ENCODE results near the gene PIAS4. TPM values are rescaled to one million over a fixed set of nuclear protein-coding genes. Genes with fewer than 3 reads are reported as not detected.
A peak's percentile ranks its signal among the peaks of the same experiment; 100 is the strongest.
"Not testable (repeated sequence)": the region's sequence is repeated elsewhere in the genome, so short reads cannot be mapped to it uniquely, and the experiment has no call there.

PIAS4 gene
- total RNA-seq, 1 donor from 2014 or later = 95.8 TPM

DNA sequence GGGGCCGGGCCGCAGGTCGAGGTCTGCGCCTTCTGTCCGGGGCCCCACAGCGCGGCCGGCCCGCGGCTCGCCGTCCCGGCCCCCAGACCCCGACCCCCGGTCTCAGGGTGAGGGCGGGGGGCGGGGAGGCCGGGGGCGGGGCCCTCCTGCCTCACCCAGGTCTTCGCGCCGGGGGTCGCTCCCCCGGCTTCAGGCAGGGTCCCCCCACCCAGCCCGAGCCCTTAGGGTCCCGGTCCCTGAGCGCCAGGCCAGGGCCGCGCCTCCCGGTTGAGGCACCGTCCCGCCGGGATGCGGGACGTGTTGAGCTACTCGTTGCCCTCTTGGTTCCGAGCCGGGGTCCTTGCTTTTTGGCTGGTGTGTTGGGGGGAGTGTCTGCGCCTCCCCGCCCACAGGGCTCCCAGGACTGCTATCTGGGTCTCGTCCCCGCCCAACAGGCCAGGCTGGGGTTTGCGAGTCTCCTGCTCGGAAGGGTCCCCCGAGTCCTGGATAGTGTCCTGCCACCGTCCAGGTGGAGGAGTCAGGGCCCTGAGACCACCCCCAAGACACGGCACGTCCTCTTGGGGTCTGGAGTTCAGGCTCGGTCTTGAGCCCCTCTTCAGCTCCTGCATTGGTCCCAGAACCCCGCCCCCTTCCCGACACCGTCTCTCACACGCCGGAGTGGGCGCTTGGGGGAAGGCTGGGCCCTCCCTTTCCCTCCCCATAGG, 452 bp downstream of the PIAS4 start:
- Mint-ChIP-seq H3K27me3 (ENCODE audit: unreplicated experiment) (peaks cover 14% of the 10 kb centered on the region), H3K9me3 (ENCODE audit: unreplicated experiment) (peaks cover 9% of the 10 kb centered on the region), H3K27ac (ENCODE audit: unreplicated experiment) (peak overlapping the region; percentile 97), H3K4me1 (ENCODE audit: low read depth, unreplicated experiment) (peaks cover 20% of the 10 kb centered on the region), H3K4me3 (ENCODE audit: unreplicated experiment) (peak overlapping the region; percentile 98), H3K36me3 (ENCODE audit: unreplicated experiment) (no peaks in the 10 kb centered on the region)
- DNase-seq = peak; percentile 71
- TF ChIP-seq, protein P1, sequence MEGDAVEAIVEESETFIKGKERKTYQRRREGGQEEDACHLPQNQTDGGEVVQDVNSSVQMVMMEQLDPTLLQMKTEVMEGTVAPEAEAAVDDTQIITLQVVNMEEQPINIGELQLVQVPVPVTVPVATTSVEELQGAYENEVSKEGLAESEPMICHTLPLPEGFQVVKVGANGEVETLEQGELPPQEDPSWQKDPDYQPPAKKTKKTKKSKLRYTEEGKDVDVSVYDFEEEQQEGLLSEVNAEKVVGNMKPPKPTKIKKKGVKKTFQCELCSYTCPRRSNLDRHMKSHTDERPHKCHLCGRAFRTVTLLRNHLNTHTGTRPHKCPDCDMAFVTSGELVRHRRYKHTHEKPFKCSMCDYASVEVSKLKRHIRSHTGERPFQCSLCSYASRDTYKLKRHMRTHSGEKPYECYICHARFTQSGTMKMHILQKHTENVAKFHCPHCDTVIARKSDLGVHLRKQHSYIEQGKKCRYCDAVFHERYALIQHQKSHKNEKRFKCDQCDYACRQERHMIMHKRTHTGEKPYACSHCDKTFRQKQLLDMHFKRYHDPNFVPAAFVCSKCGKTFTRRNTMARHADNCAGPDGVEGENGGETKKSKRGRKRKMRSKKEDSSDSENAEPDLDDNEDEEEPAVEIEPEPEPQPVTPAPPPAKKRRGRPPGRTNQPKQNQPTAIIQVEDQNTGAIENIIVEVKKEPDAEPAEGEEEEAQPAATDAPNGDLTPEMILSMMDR (IDR thresholded peaks at IDR 0.05; ENCODE audit: partially characterized antibody, unreplicated experiment) = no peak

DNA sequence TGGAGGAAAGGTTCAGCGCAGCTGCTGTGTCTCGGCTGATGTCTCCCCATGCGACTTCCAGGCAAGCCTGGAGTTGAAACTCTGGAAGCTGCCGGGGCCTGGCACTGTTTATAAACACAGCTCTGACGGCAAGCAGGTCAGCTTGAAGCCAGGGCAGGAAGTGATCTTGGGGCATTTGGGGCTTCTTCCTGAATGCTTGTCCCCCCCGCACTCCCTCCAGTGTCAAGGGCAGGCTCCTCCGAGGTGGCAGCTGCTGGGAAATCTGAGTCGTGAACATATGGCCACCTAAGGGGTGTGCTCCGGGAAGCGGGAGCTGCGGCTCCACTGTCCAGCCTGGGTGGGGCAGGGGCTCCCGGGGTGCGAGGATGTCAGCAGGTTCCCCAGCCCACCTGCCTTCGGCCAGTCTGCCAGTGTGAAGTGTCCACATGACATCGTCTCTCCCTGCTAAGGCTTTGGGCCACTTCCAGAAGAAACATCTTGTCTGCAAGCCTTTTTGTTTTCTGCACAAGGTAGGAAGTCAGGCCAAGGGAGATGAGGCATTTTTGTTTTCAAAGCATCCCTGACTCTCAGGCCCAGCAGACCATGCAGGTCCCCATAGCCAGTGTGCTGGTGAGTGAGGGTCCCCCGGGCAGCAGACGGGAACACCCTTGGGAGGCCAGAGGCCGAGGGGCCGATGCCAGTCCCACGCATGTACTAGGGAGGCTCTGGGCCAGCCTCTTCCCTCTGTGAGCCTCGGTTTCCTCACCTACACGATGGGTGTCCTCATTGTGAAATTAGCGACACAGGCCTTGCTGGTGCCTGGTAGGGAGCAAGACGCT, 2.7 kb downstream of the PIAS4 start:
- Mint-ChIP-seq H3K4me1 (ENCODE audit: low read depth, unreplicated experiment) (peaks cover 20% of the 10 kb centered on the region), H3K27ac (ENCODE audit: unreplicated experiment) (peak overlapping the region; percentile 97), H3K27me3 (ENCODE audit: unreplicated experiment) (peaks cover 14% of the 10 kb centered on the region), H3K36me3 (ENCODE audit: unreplicated experiment) (no peaks in the 10 kb centered on the region), H3K9me3 (ENCODE audit: unreplicated experiment) (peaks cover 9% of the 10 kb centered on the region), H3K4me3 (ENCODE audit: unreplicated experiment) (peak overlapping the region; percentile 98)
- TF ChIP-seq, protein P1 (IDR thresholded peaks at IDR 0.05; ENCODE audit: partially characterized antibody, unreplicated experiment) = no peak
- DNase-seq = peak; percentile 56

DNA sequence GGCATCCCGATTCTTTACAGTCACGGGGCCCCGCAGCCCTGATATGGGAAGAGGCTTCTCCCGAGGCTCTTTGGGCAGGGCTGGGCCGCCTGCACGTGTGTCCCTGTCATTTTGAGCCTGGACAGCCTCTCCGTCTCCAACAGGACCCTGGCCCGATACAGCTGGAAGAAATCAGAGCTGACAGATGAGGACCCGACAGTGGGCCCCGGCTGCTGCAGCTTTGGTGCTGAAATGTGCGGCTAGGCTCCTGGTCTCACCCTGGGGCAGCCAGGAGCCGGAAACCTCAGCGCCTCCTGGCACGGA, 3.2 kb downstream of the PIAS4 start:
- peaks cover 20% of the 10 kb centered on the region for H3K4me1 Mint-ChIP-seq (ENCODE audit: low read depth, unreplicated experiment)
- H3K36me3 Mint-ChIP-seq (ENCODE audit: unreplicated experiment) = no peaks in the 10 kb centered on the region
- H3K9me3 Mint-ChIP-seq (ENCODE audit: unreplicated experiment) = peaks cover 9% of the 10 kb centered on the region
- H3K27me3 Mint-ChIP-seq (ENCODE audit: unreplicated experiment) = peaks cover 14% of the 10 kb centered on the region
- no peak for DNase-seq
- peak overlapping the region; percentile 98 for H3K4me3 Mint-ChIP-seq (ENCODE audit: unreplicated experiment)
- peak overlapping the region; percentile 97 for H3K27ac Mint-ChIP-seq (ENCODE audit: unreplicated experiment)
- TF ChIP-seq, protein P1 (IDR thresholded peaks at IDR 0.05; ENCODE audit: partially characterized antibody, unreplicated experiment) = no peak

DNA sequence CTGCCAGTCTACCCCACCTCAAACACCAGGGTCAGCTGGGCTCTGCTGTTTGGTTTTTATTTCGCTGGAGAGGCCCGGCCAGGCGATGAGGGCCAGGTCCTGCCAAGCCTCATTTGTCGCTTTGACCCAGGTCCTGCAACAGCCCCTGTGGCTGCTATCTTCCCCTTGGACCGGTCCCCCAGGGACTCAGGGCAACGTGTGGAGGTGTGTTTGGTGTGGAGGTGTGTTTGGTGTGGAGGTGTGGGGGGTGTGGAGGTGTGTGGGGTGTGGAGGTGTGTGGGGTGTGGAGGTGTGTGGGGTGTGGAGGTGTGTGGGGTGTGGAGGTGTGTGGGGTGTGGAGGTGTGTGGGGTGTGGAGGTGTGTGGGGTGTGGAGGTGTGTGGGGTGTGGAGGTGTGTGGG, 3.9 kb downstream of the PIAS4 start:
- H3K27me3 Mint-ChIP-seq (ENCODE audit: unreplicated experiment) = peaks cover 14% of the 10 kb centered on the region
- peak overlapping the region; percentile 98 for H3K4me3 Mint-ChIP-seq (ENCODE audit: unreplicated experiment)
- H3K4me1 Mint-ChIP-seq (ENCODE audit: low read depth, unreplicated experiment) = peaks cover 22% of the 10 kb centered on the region
- peak overlapping the region; percentile 97 for H3K27ac Mint-ChIP-seq (ENCODE audit: unreplicated experiment)
- H3K36me3 Mint-ChIP-seq (ENCODE audit: unreplicated experiment); H3K9me3 Mint-ChIP-seq (ENCODE audit: unreplicated experiment); DNase-seq: not testable (repeated sequence)

DNA sequence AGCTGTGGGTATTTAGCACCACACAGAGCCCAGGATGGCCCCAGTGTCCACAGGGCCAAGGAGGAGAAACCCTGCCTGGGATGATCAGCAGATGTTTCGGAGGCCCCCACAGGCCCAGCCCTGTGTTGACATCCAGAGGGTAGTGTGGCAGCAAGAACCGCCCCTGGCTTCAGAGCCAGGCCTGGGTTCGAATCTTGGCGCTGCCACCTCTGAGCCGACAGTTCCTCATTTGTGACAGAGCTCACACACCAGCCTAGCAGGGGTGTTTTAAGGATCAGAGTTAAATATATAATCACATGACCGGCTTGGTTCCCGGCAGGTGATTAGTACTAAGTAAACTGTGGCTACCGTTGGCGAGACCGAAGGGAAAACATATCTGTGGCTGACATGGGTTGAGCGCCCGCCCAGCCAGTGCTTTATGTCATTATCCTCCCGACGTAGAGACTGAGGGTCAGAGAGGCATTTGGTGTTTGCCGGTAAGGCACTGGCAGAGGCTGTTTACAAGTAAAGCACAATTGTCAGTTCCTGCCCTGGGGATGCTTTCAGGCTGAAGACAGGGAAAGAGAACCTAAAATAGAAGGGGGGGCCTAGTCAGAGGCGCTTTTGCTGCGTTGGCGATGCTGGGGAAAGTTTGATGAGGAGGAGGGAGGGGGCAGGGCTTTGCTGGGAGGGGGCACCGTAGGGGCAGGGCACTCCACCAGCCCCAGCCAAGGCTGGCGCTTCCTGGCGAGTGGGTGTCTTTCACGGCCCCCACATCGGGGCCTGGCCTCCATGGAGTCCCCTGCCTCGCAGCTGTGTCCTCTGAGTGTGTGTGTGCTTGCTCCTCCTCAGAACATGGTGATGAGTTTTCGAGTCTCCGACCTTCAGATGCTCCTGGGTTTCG, 4.8 kb downstream of the PIAS4 start:
- no peaks in the 10 kb centered on the region for H3K36me3 Mint-ChIP-seq (ENCODE audit: unreplicated experiment)
- TF ChIP-seq, protein P1 (IDR thresholded peaks at IDR 0.05; ENCODE audit: partially characterized antibody, unreplicated experiment) = no peak
- DNase-seq = no peak
- peak overlapping the region; percentile 38 for H3K4me3 Mint-ChIP-seq (ENCODE audit: unreplicated experiment)
- peaks cover 15% of the 10 kb centered on the region for H3K27me3 Mint-ChIP-seq (ENCODE audit: unreplicated experiment)
- peaks cover 25% of the 10 kb centered on the region for H3K4me1 Mint-ChIP-seq (ENCODE audit: low read depth, unreplicated experiment)
- H3K27ac Mint-ChIP-seq (ENCODE audit: unreplicated experiment) = peak overlapping the region; percentile 64
- H3K9me3 Mint-ChIP-seq (ENCODE audit: unreplicated experiment) = peaks cover 7% of the 10 kb centered on the region
